ENCODE results near the gene ATP11B.

Gene ATP11B

GRCh38 chr3:182895513-182896112 lies 102.3 kb downstream of the ATP11B start:
- no peak overlapping the region for H3K4me3 ChIP-seq (ENCODE audit: low read depth, low read length)
- TF ChIP-seq, protein P1, sequence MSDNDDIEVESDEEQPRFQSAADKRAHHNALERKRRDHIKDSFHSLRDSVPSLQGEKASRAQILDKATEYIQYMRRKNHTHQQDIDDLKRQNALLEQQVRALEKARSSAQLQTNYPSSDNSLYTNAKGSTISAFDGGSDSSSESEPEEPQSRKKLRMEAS (IDR thresholded peaks at IDR 0.05; ENCODE audit: low read depth, low read length): no peak
- no peak for TF ChIP-seq MYC (IDR thresholded peaks at IDR 0.05; ENCODE audit: low read depth, low read length)
- no peak for TF ChIP-seq POLR2A (IDR thresholded peaks at IDR 0.05; ENCODE audit: extremely low read depth, insufficient read length)
- TF ChIP-seq, protein P2, sequence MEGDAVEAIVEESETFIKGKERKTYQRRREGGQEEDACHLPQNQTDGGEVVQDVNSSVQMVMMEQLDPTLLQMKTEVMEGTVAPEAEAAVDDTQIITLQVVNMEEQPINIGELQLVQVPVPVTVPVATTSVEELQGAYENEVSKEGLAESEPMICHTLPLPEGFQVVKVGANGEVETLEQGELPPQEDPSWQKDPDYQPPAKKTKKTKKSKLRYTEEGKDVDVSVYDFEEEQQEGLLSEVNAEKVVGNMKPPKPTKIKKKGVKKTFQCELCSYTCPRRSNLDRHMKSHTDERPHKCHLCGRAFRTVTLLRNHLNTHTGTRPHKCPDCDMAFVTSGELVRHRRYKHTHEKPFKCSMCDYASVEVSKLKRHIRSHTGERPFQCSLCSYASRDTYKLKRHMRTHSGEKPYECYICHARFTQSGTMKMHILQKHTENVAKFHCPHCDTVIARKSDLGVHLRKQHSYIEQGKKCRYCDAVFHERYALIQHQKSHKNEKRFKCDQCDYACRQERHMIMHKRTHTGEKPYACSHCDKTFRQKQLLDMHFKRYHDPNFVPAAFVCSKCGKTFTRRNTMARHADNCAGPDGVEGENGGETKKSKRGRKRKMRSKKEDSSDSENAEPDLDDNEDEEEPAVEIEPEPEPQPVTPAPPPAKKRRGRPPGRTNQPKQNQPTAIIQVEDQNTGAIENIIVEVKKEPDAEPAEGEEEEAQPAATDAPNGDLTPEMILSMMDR (IDR thresholded peaks at IDR 0.05; ENCODE audit: low read depth, low read length): no peak
- no peak for DNase-seq (ENCODE audit: low read depth)

- TF ChIP-seq, protein P1 (IDR thresholded peaks at IDR 0.05; ENCODE audit: low read depth, low read length): no peak
- TF ChIP-seq MYC (IDR thresholded peaks at IDR 0.05; ENCODE audit: low read depth, low read length) (no peak), POLR2A (IDR thresholded peaks at IDR 0.05; ENCODE audit: extremely low read depth, insufficient read length) (no peak)
- TF ChIP-seq, protein P2 (IDR thresholded peaks at IDR 0.05; ENCODE audit: low read depth, low read length): no peak
- no peak for DNase-seq (ENCODE audit: low read depth)
- H3K4me3 ChIP-seq (ENCODE audit: low read depth, low read length): no peak overlapping the region
Observed at GRCh38 chr3:182896553-182896952, 103.2 kb downstream of the ATP11B start.

- TF ChIP-seq MYC (IDR thresholded peaks at IDR 0.05; ENCODE audit: low read depth, low read length) (no peak), POLR2A (IDR thresholded peaks at IDR 0.05; ENCODE audit: extremely low read depth, insufficient read length) (no peak)
- TF ChIP-seq, protein P2 (IDR thresholded peaks at IDR 0.05; ENCODE audit: low read depth, low read length): no peak
- TF ChIP-seq, protein P1 (IDR thresholded peaks at IDR 0.05; ENCODE audit: low read depth, low read length): no peak
- no peak overlapping the region for H3K4me3 ChIP-seq (ENCODE audit: low read depth, low read length)
- DNase-seq (ENCODE audit: low read depth): no peak
Observed at GRCh38 chr3:182902236-182902635, 108.9 kb downstream of the ATP11B start.

DNA sequence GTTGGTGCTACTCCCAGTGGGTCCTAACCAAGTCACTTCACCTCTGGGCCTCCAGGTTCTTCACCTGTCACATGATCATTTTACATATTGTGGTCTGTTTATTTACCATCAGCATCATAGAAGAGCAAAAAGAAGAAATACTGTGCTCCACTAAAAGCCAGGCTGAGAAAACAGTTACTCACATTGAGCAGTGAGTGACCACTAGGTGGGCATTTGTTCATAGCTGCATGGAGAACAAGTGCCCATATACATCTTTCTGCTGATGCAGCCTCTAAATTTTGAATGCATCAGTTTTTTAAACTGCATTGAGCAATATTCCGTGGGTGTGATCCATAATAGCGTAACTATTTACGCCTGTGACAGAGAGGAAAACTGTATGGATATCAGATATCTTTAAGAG lies 110.9 kb downstream of the ATP11B start:
- TF ChIP-seq MYC (IDR thresholded peaks at IDR 0.05; ENCODE audit: low read depth, low read length): no peak
- TF ChIP-seq, protein P1 (IDR thresholded peaks at IDR 0.05; ENCODE audit: low read depth, low read length): no peak
- TF ChIP-seq, protein P2 (IDR thresholded peaks at IDR 0.05; ENCODE audit: low read depth, low read length): no peak
- no peak for TF ChIP-seq POLR2A (IDR thresholded peaks at IDR 0.05; ENCODE audit: extremely low read depth, insufficient read length)
- DNase-seq (ENCODE audit: low read depth): no peak
- H3K4me3 ChIP-seq (ENCODE audit: low read depth, low read length): no peak overlapping the region

DNA sequence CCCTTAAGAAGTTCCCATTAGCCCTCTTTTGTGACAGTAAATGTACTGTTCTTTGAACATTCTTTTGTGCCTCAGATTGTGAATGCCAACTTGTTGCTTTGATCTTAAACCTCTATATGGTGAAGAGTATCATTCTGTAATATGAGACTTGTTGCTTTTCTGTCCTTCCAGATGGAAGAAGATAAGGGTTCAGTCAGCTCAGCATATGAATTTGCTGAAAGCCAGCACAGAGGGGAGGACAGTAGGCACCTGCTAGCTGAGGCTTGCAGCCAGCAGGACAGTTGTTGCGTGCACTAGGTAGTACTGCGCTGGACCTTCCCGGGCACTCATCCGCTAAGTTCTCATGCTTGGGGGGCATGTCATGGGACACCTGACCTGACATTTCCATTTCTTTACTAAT lies 112.3 kb downstream of the ATP11B start:
- no peak for DNase-seq (ENCODE audit: low read depth)
- no peak overlapping the region for H3K4me3 ChIP-seq (ENCODE audit: low read depth, low read length)
- TF ChIP-seq MYC (IDR thresholded peaks at IDR 0.05; ENCODE audit: low read depth, low read length): no peak
- TF ChIP-seq, protein P2 (IDR thresholded peaks at IDR 0.05; ENCODE audit: low read depth, low read length): no peak
- no peak for TF ChIP-seq POLR2A (IDR thresholded peaks at IDR 0.05; ENCODE audit: extremely low read depth, insufficient read length)
- TF ChIP-seq, protein P1 (IDR thresholded peaks at IDR 0.05; ENCODE audit: low read depth, low read length): no peak
